ENCODE results near the gene TGM1.
"Not testable (repeated sequence)": the region's sequence is repeated elsewhere in the genome, so short reads cannot be mapped to it uniquely, and the experiment has no call there.

TGM1 gene

GRCh38 chr14:24232645-24233537 lies 30.1 kb downstream of the TGM1 start, which contains the start of gene GMPR2:
TSS of gene GMPR2 (plus strand) at chr14:24232929. CDS start at chr14:24233254, 325 bp downstream.
- no peak for TF ChIP-seq CTCF (conservative IDR thresholded peaks at IDR 0.05; ENCODE audit: control insufficient read depth, insufficient read depth, low read depth, low read length)
- H3K4me3 ChIP-seq (ENCODE audit: control insufficient read depth, low read depth, low read length): peak within 1 kb of the TSS; percentile 92
- peak; percentile 7 for DNase-seq (ENCODE audit: low read depth)

- peak within 1 kb of the TSS; percentile 92 for H3K4me3 ChIP-seq (ENCODE audit: control insufficient read depth, low read depth, low read length)
- peak; percentile 98 for DNase-seq (ENCODE audit: low read depth)
- TF ChIP-seq CTCF (conservative IDR thresholded peaks at IDR 0.05; ENCODE audit: control insufficient read depth, insufficient read depth, low read depth, low read length): no peak
Observed at GRCh38 chr14:24232121-24232644, 30.8 kb downstream of the TGM1 start, which contains the start of gene NEDD8. TSS of gene NEDD8 (minus strand) at chr14:24232367. CDS start at chr14:24232267, 100 bp downstream.

- peak overlapping the region; percentile 92 for H3K4me3 ChIP-seq (ENCODE audit: control insufficient read depth, low read depth, low read length)
- TF ChIP-seq CTCF (conservative IDR thresholded peaks at IDR 0.05; ENCODE audit: control insufficient read depth, insufficient read depth, low read depth, low read length): no peak
Observed at GRCh38 chr14:24231263-24232120, 31.5 kb downstream of the TGM1 start.

GRCh38 chr14:24228902-24229301 lies 34.1 kb downstream of the TGM1 start:
- H3K4me3 ChIP-seq (ENCODE audit: control insufficient read depth, low read depth, low read length): no peak overlapping the region
- no peak for TF ChIP-seq CTCF (conservative IDR thresholded peaks at IDR 0.05; ENCODE audit: control insufficient read depth, insufficient read depth, low read depth, low read length)
- no peak for DNase-seq (ENCODE audit: low read depth)

More at GRCh38 chr14:24231263-24232120, 31.5 kb downstream of the TGM1 start:
- DNase-seq (ENCODE audit: low read depth): no peak

- DNase-seq (ENCODE audit: low read depth): no peak
- no peak overlapping the region for H3K4me3 ChIP-seq (ENCODE audit: control insufficient read depth, low read depth, low read length)
- no peak for TF ChIP-seq CTCF (conservative IDR thresholded peaks at IDR 0.05; ENCODE audit: control insufficient read depth, insufficient read depth, low read depth, low read length)
Observed at GRCh38 chr14:24226473-24226872, 36.5 kb downstream of the TGM1 start.

- DNase-seq (ENCODE audit: low read depth): peak; percentile 73
- H3K4me3 ChIP-seq (ENCODE audit: control insufficient read depth, low read depth, low read length): no peak overlapping the region
- no peak for TF ChIP-seq CTCF (conservative IDR thresholded peaks at IDR 0.05; ENCODE audit: control insufficient read depth, insufficient read depth, low read depth, low read length)
Observed at GRCh38 chr14:24224618-24225071, 38.3 kb downstream of the TGM1 start.

- not testable (repeated sequence) for H3K4me3 ChIP-seq (ENCODE audit: control insufficient read depth, low read depth, low read length); DNase-seq (ENCODE audit: low read depth)
Observed at GRCh38 chr14:24222987-24223386, 40.0 kb downstream of the TGM1 start.

Measured in fibroblast of mammary gland (primary cell).